Hepatocyte (in vitro differentiated cells): Measurements from ENCODE around the gene POLR2L. TPM values are rescaled to one million over a fixed set of nuclear protein-coding genes. Genes with fewer than 3 reads are reported as not detected.

Experiments
- DNase-seq: peaks from one replicate; pipeline ENCODE4 v3.0.0-alpha.2; 2016; ENCODE audit warnings: low spot score
- H2AFZ ChIP-seq: fragments of 200-600 bp; sonication (generic); 2 replicates; pipeline ENCODE4 v1.6.0; 2016; ENCODE audit warnings: antibody characterized with exemption, mild to moderate bottlenecking
- H3K27ac ChIP-seq: fragments of 200-600 bp; sonication (generic); 2 replicates; pipeline ENCODE4 v1.5.1; 2016; ENCODE audit warnings: mild to moderate bottlenecking
- H3K27me3 ChIP-seq: fragments of 200-600 bp; sonication (generic); 2 replicates; pipeline ENCODE4 v1.6.1; 2016
- H3K36me3 ChIP-seq: fragments of 200-600 bp; sonication (generic); replicated peaks from 2 replicates; pipeline ENCODE4 v1.5.1; 2016; ENCODE audit warnings: low read depth; ENCODE audit not compliant: insufficient read depth
- H3K4me1 ChIP-seq: fragments of 200-600 bp; sonication (generic); 2 replicates; pipeline ENCODE4 v1.5.1; 2016; ENCODE audit warnings: mild to moderate bottlenecking, moderate library complexity; ENCODE audit not compliant: insufficient read depth
- H3K4me2 ChIP-seq: fragments of 200-600 bp; sonication (generic); 2 replicates; pipeline ENCODE4 v1.6.0; 2016
- H3K4me3 ChIP-seq: fragments of 200-600 bp; sonication (generic); 2 replicates; pipeline ENCODE4 v1.5.1; 2016; ENCODE audit warnings: mild to moderate bottlenecking
- H3K79me2 ChIP-seq: fragments of 200-600 bp; sonication (generic); 2 replicates; pipeline ENCODE4 v1.6.0; 2017; ENCODE audit warnings: mild to moderate bottlenecking
- H3K9me2 ChIP-seq: fragments of 200-600 bp; sonication (generic); replicated peaks from 2 replicates; pipeline ENCODE4 v1.6.0; 2017; ENCODE audit warnings: mild to moderate bottlenecking; ENCODE audit not compliant: insufficient read depth
- H3K9me3 ChIP-seq: fragments of 200-600 bp; sonication (generic); 2 replicates; pipeline ENCODE4 v1.5.1; 2016; ENCODE audit warnings: low read depth, mild to moderate bottlenecking
- H4K20me1 ChIP-seq: fragments of 200-600 bp; sonication (generic); 2 replicates; pipeline ENCODE4 v1.6.0; 2016; ENCODE audit warnings: mild to moderate bottlenecking; ENCODE audit not compliant: insufficient read depth, poor library complexity, severe bottlenecking
- EZH2 ChIP-seq: fragments of 200-600 bp; sonication (generic); IDR thresholded peaks from 2 replicates; pipeline ENCODE4 v1.6.1; 2016; ENCODE audit warnings: antibody characterized with exemption, mild to moderate bottlenecking, borderline replicate concordance
- EZH2phosphoT487 ChIP-seq: fragments of 200-600 bp; sonication (generic); IDR thresholded peaks from one replicate; pipeline ENCODE4 v1.6.1; 2018; ENCODE audit warnings: antibody characterized with exemption, mild to moderate bottlenecking, low read depth, moderate library complexity; ENCODE audit not compliant: unreplicated experiment, severe bottlenecking
- WGBS: methylation state at CpG from one replicate; pipeline ENCODE4 v1.1.6; 2016; ENCODE audit warnings: low lambda C conversion rate; ENCODE audit errors: missing lambda C conversion rate; 5-methylcytosine and 5-hydroxymethylcytosine counted together
- polyA plus RNA-seq: library from polyadenylated mRNA; unstranded; fragments of >200 nt; fragmentation: Nextera tagmentation; extraction: Ambion mirVana; gene quantifications from 2 replicates; pipeline ENCODE4 v1.2.1, GENCODE V29; 2016
- total RNA-seq: library from RNA; depleted of rRNA; stranded (reverse); fragments of >200 nt; gene quantifications from 2 replicates; pipeline ENCODE4 v1.2.3, GENCODE V29; 2014
- TF ChIP-seq, protein P1 (sequence below): fragments of 200-600 bp; sonication (generic); IDR thresholded peaks from 2 replicates; pipeline ENCODE4 v1.5.1; 2016; ENCODE audit warnings: antibody characterized with exemption, mild to moderate bottlenecking; ENCODE audit not compliant: poor library complexity

Gene POLR2L
- total and polyA plus RNA-seq, 2 experiments from 2014 or later = 38.0 to 372 TPM

DNA sequence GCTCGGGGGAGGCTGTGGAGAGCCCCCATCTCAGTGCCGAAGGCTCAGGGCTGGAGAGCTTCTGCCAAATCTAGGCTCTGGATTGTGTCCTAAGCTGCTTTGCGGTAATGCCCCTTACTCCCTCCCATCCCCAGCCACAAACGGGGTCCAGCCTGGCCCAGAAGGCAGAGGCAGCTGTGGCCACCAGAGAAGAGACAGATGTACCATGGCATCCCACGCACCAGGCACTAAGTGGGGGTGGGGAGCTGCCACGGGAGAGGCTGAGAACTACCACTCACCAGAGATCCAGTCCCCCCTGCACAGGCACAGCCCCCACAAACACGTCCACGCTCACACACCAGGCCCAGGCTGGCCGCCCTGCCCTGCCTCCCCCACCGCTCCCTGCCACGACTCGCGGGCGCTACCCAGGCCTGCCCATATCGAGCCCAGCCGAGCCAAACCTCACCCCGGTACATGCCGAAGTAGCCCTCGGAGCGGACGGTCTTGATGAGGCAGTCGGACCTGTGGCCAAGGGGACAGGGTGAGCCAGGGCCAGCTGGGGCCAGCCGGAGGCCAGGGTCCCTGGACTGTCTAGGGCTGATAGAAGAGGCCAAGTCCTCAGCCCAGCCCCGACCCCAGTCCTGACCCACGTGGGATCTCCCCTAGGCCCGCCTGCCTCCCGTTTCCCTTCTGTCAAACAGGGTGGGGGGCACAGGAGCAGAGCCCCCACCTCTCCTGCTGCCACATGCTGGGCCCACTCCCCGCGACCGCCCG, 48.1 kb downstream of the POLR2L start:
- WGBS = 92% methylated on average over 18 of the region's 31 CpGs
- H4K20me1 ChIP-seq = no peaks in the 10 kb centered on the region
- peaks cover 6% of the 10 kb centered on the region for H3K79me2 ChIP-seq
- no peaks in the 10 kb centered on the region for H3K36me3 ChIP-seq
- no peak overlapping the region for H2AFZ ChIP-seq
- no peak overlapping the region for H3K4me2 ChIP-seq
- no peaks in the 10 kb centered on the region for H3K9me2 ChIP-seq
- H3K27ac ChIP-seq = no peak overlapping the region
- TF ChIP-seq EZH2phosphoT487 = no peak
- no peak for TF ChIP-seq EZH2
- TF ChIP-seq, protein P1, sequence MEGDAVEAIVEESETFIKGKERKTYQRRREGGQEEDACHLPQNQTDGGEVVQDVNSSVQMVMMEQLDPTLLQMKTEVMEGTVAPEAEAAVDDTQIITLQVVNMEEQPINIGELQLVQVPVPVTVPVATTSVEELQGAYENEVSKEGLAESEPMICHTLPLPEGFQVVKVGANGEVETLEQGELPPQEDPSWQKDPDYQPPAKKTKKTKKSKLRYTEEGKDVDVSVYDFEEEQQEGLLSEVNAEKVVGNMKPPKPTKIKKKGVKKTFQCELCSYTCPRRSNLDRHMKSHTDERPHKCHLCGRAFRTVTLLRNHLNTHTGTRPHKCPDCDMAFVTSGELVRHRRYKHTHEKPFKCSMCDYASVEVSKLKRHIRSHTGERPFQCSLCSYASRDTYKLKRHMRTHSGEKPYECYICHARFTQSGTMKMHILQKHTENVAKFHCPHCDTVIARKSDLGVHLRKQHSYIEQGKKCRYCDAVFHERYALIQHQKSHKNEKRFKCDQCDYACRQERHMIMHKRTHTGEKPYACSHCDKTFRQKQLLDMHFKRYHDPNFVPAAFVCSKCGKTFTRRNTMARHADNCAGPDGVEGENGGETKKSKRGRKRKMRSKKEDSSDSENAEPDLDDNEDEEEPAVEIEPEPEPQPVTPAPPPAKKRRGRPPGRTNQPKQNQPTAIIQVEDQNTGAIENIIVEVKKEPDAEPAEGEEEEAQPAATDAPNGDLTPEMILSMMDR = no peak
- peaks cover 23% of the 10 kb centered on the region for H3K4me1 ChIP-seq
- H3K4me3 ChIP-seq = no peak overlapping the region
- no peaks in the 10 kb centered on the region for H3K9me3 ChIP-seq
- H3K27me3 ChIP-seq = no peaks in the 10 kb centered on the region
- DNase-seq = no peak

DNA sequence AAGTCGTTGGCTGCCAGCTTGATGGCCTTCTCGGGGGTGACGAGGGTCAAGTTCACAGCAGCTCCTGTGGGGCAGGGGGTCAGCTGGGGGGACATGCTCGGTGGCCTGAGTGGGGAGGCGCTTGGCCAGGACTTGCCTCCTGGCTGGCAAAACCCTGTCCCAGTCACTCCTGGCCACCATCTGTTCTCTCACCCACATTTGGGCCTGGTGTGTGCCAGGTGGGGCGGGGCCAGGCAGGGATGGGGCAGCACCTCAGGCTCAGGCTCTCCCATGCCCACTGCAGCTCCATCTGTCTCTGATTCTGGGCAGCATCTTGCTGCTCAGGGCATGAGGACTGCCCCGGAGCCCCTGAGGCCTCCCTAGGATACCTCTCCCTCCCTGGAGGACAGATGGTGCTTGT, 48.8 kb downstream of the POLR2L start:
- no peaks in the 10 kb centered on the region for H3K36me3 ChIP-seq
- no peak overlapping the region for H3K4me3 ChIP-seq
- H3K4me1 ChIP-seq = peaks cover 23% of the 10 kb centered on the region
- WGBS = 96% methylated on average over 6 of the region's 7 CpGs
- no peak for TF ChIP-seq EZH2
- TF ChIP-seq, protein P1 = no peak
- H3K27ac ChIP-seq = no peak overlapping the region
- no peaks in the 10 kb centered on the region for H3K9me2 ChIP-seq
- no peaks in the 10 kb centered on the region for H3K9me3 ChIP-seq
- H2AFZ ChIP-seq = no peak overlapping the region
- H3K27me3 ChIP-seq = no peaks in the 10 kb centered on the region
- DNase-seq = no peak
- H4K20me1 ChIP-seq = no peaks in the 10 kb centered on the region
- peaks cover 6% of the 10 kb centered on the region for H3K79me2 ChIP-seq
- H3K4me2 ChIP-seq = no peak overlapping the region

DNA sequence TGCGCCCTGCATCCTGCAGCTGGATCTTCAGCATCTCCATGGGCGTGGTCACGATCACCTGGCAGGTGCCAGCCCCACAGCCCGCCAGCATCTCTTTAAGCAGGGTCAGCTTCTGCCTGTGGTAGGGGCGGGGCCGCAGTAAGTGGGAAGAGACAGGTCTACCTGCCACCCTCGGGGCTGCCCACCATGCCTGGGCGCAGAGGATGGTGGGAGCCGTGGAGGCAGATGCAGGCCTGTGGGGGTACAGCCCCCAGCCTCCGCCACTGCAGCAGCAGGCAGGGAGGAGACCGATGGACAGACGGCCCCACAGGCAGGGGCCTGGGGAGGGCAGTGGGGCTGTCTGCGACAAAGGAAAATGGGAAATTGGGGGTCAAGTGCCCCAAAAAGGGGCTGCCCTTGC, 49.5 kb downstream of the POLR2L start:
- Histone ChIP-seq H3K9me2 (no peaks in the 10 kb centered on the region), H3K4me1 (peaks cover 19% of the 10 kb centered on the region), H3K27ac (no peak overlapping the region), H3K4me3 (no peak overlapping the region), H3K36me3 (no peaks in the 10 kb centered on the region), H3K4me2 (no peak overlapping the region), H3K79me2 (peaks cover 6% of the 10 kb centered on the region), H3K9me3 (no peaks in the 10 kb centered on the region), H4K20me1 (no peaks in the 10 kb centered on the region), H3K27me3 (no peaks in the 10 kb centered on the region), H2AFZ (no peak overlapping the region)
- TF ChIP-seq, protein P1 = no peak
- TF ChIP-seq EZH2phosphoT487 (no peak), EZH2 (no peak)
- no peak for DNase-seq
- whole genome bisulfite sequencing = 97% methylated on average over 12 of the region's 13 CpGs

DNA sequence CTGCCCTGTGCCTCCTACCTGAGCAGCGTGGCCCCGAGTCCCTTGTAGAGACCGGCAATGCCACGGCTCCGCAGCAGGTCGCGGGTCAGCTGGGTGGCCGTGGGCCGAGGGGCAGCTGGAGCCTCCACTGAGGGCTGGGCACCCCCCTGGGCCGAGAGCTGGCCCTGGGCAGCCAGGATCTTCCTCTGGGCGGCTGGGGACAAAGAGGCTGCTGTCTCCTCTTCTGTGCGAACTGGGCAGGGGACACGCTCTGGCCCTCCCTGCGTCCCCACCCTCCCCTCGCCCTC, 49.9 kb downstream of the POLR2L start:
- H2AFZ ChIP-seq = no peak overlapping the region
- TF ChIP-seq EZH2phosphoT487 (no peak), EZH2 (no peak)
- TF ChIP-seq, protein P1 = no peak
- DNase-seq = no peak
- no peaks in the 10 kb centered on the region for H3K9me2 ChIP-seq
- no peaks in the 10 kb centered on the region for H3K27me3 ChIP-seq
- WGBS = 100% methylated on average over 1 of the region's 15 CpGs
- H3K4me2 ChIP-seq = no peak overlapping the region
- peaks cover 19% of the 10 kb centered on the region for H3K4me1 ChIP-seq
- H3K79me2 ChIP-seq = peaks cover 6% of the 10 kb centered on the region
- H3K27ac ChIP-seq = no peak overlapping the region
- no peaks in the 10 kb centered on the region for H4K20me1 ChIP-seq
- H3K36me3 ChIP-seq = no peaks in the 10 kb centered on the region
- H3K4me3 ChIP-seq = no peak overlapping the region
- H3K9me3 ChIP-seq = no peaks in the 10 kb centered on the region
